Glutamatergic neuron (in vitro differentiated cells): Measurements from ENCODE around the gene WDR70. TPM values are rescaled to one million over a fixed set of nuclear protein-coding genes. Genes with fewer than 3 reads are reported as not detected.

ENCODE experiments used
- DNase-seq: peaks from one replicate; pipeline ENCODE4 v3.0.0; 2022
- H3K27ac Mint-ChIP-seq: one replicate; pipeline ENCODE4 v1.8.0; 2020; ENCODE audit warnings: mild to moderate bottlenecking, mixed read lengths, inconsistent platforms; ENCODE audit not compliant: unreplicated experiment
- H3K27me3 Mint-ChIP-seq: one replicate; pipeline ENCODE4 v1.8.0; 2020; ENCODE audit warnings: mild to moderate bottlenecking, moderate library complexity, mixed read lengths, inconsistent platforms; ENCODE audit not compliant: unreplicated experiment
- H3K36me3 Mint-ChIP-seq: one replicate; pipeline ENCODE4 v1.8.0; 2020; ENCODE audit warnings: mild to moderate bottlenecking, mixed read lengths, inconsistent platforms; ENCODE audit not compliant: unreplicated experiment
- H3K4me1 Mint-ChIP-seq: one replicate; pipeline ENCODE4 v1.8.0; 2020; ENCODE audit warnings: mild to moderate bottlenecking, low read depth, mixed read lengths, inconsistent platforms; ENCODE audit not compliant: unreplicated experiment
- H3K4me3 Mint-ChIP-seq: one replicate; pipeline ENCODE4 v1.8.0; 2020; ENCODE audit warnings: mild to moderate bottlenecking, mixed read lengths, inconsistent platforms; ENCODE audit not compliant: unreplicated experiment
- H3K9me3 Mint-ChIP-seq: one replicate; pipeline ENCODE4 v1.8.0; 2020; ENCODE audit warnings: mild to moderate bottlenecking, moderate library complexity, mixed read lengths, inconsistent platforms; ENCODE audit not compliant: unreplicated experiment
- CTCF ChIP-seq: fragments of 200-600 bp; sonication (generic); IDR thresholded peaks from one replicate; pipeline ENCODE4 v1.5.0; 2021; ENCODE audit not compliant: partially characterized antibody, unreplicated experiment
- total RNA-seq: library from RNA; stranded (reverse); fragmentation: NEBNext Ultra II Directional; extraction: Animal tissue kit (Norgen Biotek cat#: 25700); gene quantifications from one replicate; pipeline ENCODE4 v1.2.1, GENCODE V29; 2021; ENCODE audit not compliant: unreplicated experiment

WDR70 gene
- total RNA-seq, 1 donor from 2014 or later = 38.1 TPM

- no peak for TF ChIP-seq CTCF
- Mint-ChIP-seq H3K27ac (no peak overlapping the region), H3K27me3 (no peaks in the 10 kb centered on the region), H3K4me1 (no peaks in the 10 kb centered on the region), H3K36me3 (peaks cover 4% of the 10 kb centered on the region), H3K4me3 (no peak overlapping the region), H3K9me3 (no peaks in the 10 kb centered on the region)
- no peak for DNase-seq
These were observed 359.1 kb downstream of the WDR70 start for GRCh38 chr5:37738057-37738691.

GRCh38 chr5:37738865-37739488, 359.9 kb downstream of the WDR70 start:
- TF ChIP-seq CTCF = no peak
- no peak overlapping the region for H3K4me3 Mint-ChIP-seq
- H3K9me3 Mint-ChIP-seq = no peaks in the 10 kb centered on the region
- H3K4me1 Mint-ChIP-seq = no peaks in the 10 kb centered on the region
- DNase-seq = no peak
- no peak overlapping the region for H3K27ac Mint-ChIP-seq
- peaks cover 4% of the 10 kb centered on the region for H3K36me3 Mint-ChIP-seq
- no peaks in the 10 kb centered on the region for H3K27me3 Mint-ChIP-seq

- no peaks in the 10 kb centered on the region for H3K4me1 Mint-ChIP-seq
- H3K27ac Mint-ChIP-seq = no peak overlapping the region
- peaks cover 9% of the 10 kb centered on the region for H3K36me3 Mint-ChIP-seq
- no peak for TF ChIP-seq CTCF
- no peak for DNase-seq
- no peak overlapping the region for H3K4me3 Mint-ChIP-seq
- no peaks in the 10 kb centered on the region for H3K27me3 Mint-ChIP-seq
- H3K9me3 Mint-ChIP-seq = no peaks in the 10 kb centered on the region
These were observed 360.7 kb downstream of the WDR70 start for GRCh38 chr5:37739817-37740261.

GRCh38 chr5:37740331-37741066, 361.4 kb downstream of the WDR70 start:
- H3K27ac Mint-ChIP-seq = no peak overlapping the region
- no peaks in the 10 kb centered on the region for H3K4me1 Mint-ChIP-seq
- no peaks in the 10 kb centered on the region for H3K27me3 Mint-ChIP-seq
- H3K36me3 Mint-ChIP-seq = peaks cover 9% of the 10 kb centered on the region
- TF ChIP-seq CTCF = no peak
- H3K9me3 Mint-ChIP-seq = no peaks in the 10 kb centered on the region
- no peak overlapping the region for H3K4me3 Mint-ChIP-seq
- no peak for DNase-seq

GRCh38 chr5:37742111-37742510, 363.0 kb downstream of the WDR70 start:
- Mint-ChIP-seq H3K4me3 (no peak overlapping the region), H3K36me3 (peaks cover 9% of the 10 kb centered on the region), H3K27ac (no peak overlapping the region), H3K27me3 (no peaks in the 10 kb centered on the region), H3K4me1 (no peaks in the 10 kb centered on the region), H3K9me3 (no peaks in the 10 kb centered on the region)
- DNase-seq = no peak
- TF ChIP-seq CTCF = no peak
